ENCODE results near the gene KRT71.
"Not testable (repeated sequence)": the region's sequence is repeated elsewhere in the genome, so short reads cannot be mapped to it uniquely, and the experiment has no call there.

Gene KRT71

DNA sequence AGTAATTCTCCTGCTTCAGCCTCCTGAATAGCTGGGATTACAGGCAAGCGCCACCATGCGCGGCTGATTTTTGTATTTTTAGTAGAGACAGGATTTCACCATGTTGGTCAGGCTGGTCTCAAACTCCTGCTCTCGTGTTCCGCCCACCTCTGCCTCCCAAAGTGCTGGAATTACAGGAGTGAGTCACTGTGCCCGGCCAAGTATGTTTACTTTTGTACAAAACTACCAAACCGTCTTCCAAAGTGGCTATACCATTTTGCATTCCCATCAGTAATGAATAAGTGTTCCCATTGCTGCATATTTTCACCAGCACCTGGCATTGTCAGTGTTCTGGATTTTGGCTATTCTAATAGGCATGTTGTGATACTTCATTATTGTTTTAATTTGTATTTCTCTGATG lies 51.5 kb downstream of the KRT71 start:
- TF ChIP-seq EZH2 (IDR thresholded peaks at IDR 0.05; ENCODE audit: borderline replicate concordance, low read length) = no peak
- TF ChIP-seq, protein P1, sequence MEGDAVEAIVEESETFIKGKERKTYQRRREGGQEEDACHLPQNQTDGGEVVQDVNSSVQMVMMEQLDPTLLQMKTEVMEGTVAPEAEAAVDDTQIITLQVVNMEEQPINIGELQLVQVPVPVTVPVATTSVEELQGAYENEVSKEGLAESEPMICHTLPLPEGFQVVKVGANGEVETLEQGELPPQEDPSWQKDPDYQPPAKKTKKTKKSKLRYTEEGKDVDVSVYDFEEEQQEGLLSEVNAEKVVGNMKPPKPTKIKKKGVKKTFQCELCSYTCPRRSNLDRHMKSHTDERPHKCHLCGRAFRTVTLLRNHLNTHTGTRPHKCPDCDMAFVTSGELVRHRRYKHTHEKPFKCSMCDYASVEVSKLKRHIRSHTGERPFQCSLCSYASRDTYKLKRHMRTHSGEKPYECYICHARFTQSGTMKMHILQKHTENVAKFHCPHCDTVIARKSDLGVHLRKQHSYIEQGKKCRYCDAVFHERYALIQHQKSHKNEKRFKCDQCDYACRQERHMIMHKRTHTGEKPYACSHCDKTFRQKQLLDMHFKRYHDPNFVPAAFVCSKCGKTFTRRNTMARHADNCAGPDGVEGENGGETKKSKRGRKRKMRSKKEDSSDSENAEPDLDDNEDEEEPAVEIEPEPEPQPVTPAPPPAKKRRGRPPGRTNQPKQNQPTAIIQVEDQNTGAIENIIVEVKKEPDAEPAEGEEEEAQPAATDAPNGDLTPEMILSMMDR (IDR thresholded peaks at IDR 0.05; ENCODE audit: low read length) = no peak

DNA sequence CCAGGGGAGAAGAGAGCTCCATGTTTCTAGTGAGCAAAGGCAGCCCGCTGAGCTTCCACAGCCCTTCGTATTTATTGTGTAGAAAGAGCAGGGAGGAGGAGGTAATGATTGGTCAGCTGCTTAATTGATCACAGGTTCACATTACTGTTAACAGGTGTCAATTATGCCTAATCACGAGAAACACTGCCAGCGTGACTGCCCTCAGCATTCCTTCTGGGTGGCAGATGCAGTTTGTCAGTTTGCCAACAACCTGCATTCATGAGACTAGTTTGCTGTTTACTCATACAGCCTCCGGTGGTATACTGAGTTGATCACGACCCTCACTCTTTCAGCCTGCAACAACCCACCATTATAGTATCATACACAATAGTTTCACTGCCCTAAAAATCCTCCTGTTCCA lies 52.4 kb downstream of the KRT71 start:
- not testable (repeated sequence) for H3K4me1 ChIP-seq (ENCODE audit: insufficient read depth, low read length, severe bottlenecking); H3K9ac ChIP-seq (ENCODE audit: low read length); H3F3A ChIP-seq (ENCODE audit: insufficient read depth, low read length); H3K79me2 ChIP-seq (ENCODE audit: insufficient read depth, low read length); H2AFZ ChIP-seq (ENCODE audit: low read length); H3K27ac ChIP-seq (ENCODE audit: low read depth, low read length, poor library complexity, severe bottlenecking); H3K9me3 ChIP-seq (ENCODE audit: low read length); H3K4me2 ChIP-seq (ENCODE audit: low read length); H3K4me3 ChIP-seq (ENCODE audit: low read depth, low read length, poor library complexity, severe bottlenecking); H3K36me3 ChIP-seq (ENCODE audit: insufficient read depth, low read length); H3K9me2 ChIP-seq (ENCODE audit: low read depth, low read length); H3K27me3 ChIP-seq (ENCODE audit: insufficient read depth, low read length); H4K20me1 ChIP-seq (ENCODE audit: insufficient read depth, low read length)

More for the DNA sequence above, 51.5 kb downstream of the KRT71 start:
- Histone ChIP-seq H3K27ac (ENCODE audit: low read depth, low read length, poor library complexity, severe bottlenecking) (no peak overlapping the region), H4K20me1 (ENCODE audit: insufficient read depth, low read length) (no peaks in the 10 kb centered on the region), H3F3A (ENCODE audit: insufficient read depth, low read length) (no peaks in the 10 kb centered on the region), H3K4me2 (ENCODE audit: low read length) (no peak overlapping the region), H3K36me3 (ENCODE audit: insufficient read depth, low read length) (no peaks in the 10 kb centered on the region), H3K4me1 (ENCODE audit: insufficient read depth, low read length, severe bottlenecking) (no peaks in the 10 kb centered on the region), H2AFZ (ENCODE audit: low read length) (no peak overlapping the region), H3K9me3 (ENCODE audit: low read length) (no peaks in the 10 kb centered on the region), H3K79me2 (ENCODE audit: insufficient read depth, low read length) (no peaks in the 10 kb centered on the region), H3K9ac (ENCODE audit: low read length) (no peak overlapping the region), H3K9me2 (ENCODE audit: low read depth, low read length) (no peaks in the 10 kb centered on the region), H3K27me3 (ENCODE audit: insufficient read depth, low read length) (no peaks in the 10 kb centered on the region), H3K4me3 (ENCODE audit: low read depth, low read length, poor library complexity, severe bottlenecking) (no peak overlapping the region)

DNA sequence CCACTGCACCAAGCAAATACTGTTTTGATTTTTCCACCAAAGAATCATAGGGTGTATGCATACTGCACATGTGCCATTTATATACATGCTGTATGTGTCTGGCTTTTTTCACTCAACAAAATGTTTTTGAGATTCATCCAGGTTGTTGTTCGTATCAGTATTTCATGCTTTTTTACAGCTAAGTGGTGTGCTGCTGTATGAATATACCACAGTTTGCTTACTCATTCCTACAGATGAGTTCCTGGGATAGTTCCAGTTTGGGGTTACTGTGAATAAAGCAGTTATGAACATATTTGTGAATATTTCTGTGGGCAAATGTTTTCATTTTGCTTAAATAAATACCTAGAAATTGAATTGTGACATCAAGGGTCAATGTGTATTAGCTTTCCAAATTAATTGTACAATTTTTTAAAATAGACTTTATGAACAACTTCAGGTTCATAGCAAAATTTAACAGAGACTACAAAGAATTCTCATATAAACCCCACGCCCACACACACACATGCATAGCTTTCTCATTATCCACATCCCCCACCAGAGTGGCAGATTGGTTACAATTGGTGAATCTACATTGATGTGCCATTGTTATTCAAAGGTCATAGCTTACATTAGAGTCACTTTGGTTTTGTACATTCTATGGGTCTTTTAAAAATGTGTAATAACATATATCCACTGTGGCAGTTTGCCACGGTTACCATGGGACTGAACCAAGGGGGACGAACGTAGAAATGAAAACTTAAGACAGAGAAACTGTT lies 53.0 kb downstream of the KRT71 start:
- H3K79me2 ChIP-seq (ENCODE audit: insufficient read depth, low read length) = no peaks in the 10 kb centered on the region
- H3K27me3 ChIP-seq (ENCODE audit: insufficient read depth, low read length) = no peaks in the 10 kb centered on the region
- no peaks in the 10 kb centered on the region for H3K4me1 ChIP-seq (ENCODE audit: insufficient read depth, low read length, severe bottlenecking)
- no peaks in the 10 kb centered on the region for H3F3A ChIP-seq (ENCODE audit: insufficient read depth, low read length)
- TF ChIP-seq, protein P1 (IDR thresholded peaks at IDR 0.05; ENCODE audit: low read length) = no peak
- no peak for TF ChIP-seq EZH2 (IDR thresholded peaks at IDR 0.05; ENCODE audit: borderline replicate concordance, low read length)
- H4K20me1 ChIP-seq (ENCODE audit: insufficient read depth, low read length) = no peaks in the 10 kb centered on the region
- no peak overlapping the region for H3K9ac ChIP-seq (ENCODE audit: low read length)
- H3K27ac ChIP-seq (ENCODE audit: low read depth, low read length, poor library complexity, severe bottlenecking) = no peak overlapping the region
- H3K9me2 ChIP-seq (ENCODE audit: low read depth, low read length) = no peaks in the 10 kb centered on the region
- no peaks in the 10 kb centered on the region for H3K9me3 ChIP-seq (ENCODE audit: low read length)
- H3K4me2 ChIP-seq (ENCODE audit: low read length) = no peak overlapping the region
- no peak overlapping the region for H3K4me3 ChIP-seq (ENCODE audit: low read depth, low read length, poor library complexity, severe bottlenecking)
- H3K36me3 ChIP-seq (ENCODE audit: insufficient read depth, low read length) = no peaks in the 10 kb centered on the region
- no peak overlapping the region for H2AFZ ChIP-seq (ENCODE audit: low read length)

DNA sequence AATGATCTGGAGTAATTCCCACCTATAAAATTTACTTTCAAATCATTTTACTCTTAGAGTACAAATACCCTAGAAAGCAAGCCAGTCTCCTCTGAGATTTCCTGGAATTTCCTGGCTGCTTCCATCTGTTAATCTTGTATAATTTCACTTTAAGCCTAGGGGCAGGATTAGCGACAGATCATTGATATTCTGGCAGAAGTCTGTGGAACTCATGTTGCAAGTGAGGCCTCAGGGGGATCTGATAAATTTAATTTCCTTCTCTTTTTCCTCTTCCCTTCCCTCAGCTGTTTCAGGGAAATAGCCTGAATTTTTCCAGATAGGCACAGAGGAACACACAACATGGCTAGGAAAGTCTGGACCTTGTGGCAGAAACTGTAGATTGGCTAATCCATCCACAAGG lies 54.0 kb downstream of the KRT71 start:
- no peaks in the 10 kb centered on the region for H3K27me3 ChIP-seq (ENCODE audit: insufficient read depth, low read length)
- no peaks in the 10 kb centered on the region for H3K79me2 ChIP-seq (ENCODE audit: insufficient read depth, low read length)
- H3K9me3 ChIP-seq (ENCODE audit: low read length) = no peaks in the 10 kb centered on the region
- no peak overlapping the region for H3K4me2 ChIP-seq (ENCODE audit: low read length)
- no peak overlapping the region for H3K9ac ChIP-seq (ENCODE audit: low read length)
- no peaks in the 10 kb centered on the region for H3K9me2 ChIP-seq (ENCODE audit: low read depth, low read length)
- H3K4me3 ChIP-seq (ENCODE audit: low read depth, low read length, poor library complexity, severe bottlenecking) = no peak overlapping the region
- H3K27ac ChIP-seq (ENCODE audit: low read depth, low read length, poor library complexity, severe bottlenecking) = no peak overlapping the region
- no peaks in the 10 kb centered on the region for H4K20me1 ChIP-seq (ENCODE audit: insufficient read depth, low read length)
- H3K36me3 ChIP-seq (ENCODE audit: insufficient read depth, low read length) = no peaks in the 10 kb centered on the region
- H3F3A ChIP-seq (ENCODE audit: insufficient read depth, low read length) = no peaks in the 10 kb centered on the region
- TF ChIP-seq, protein P1 (IDR thresholded peaks at IDR 0.05; ENCODE audit: low read length) = no peak
- no peak for TF ChIP-seq EZH2 (IDR thresholded peaks at IDR 0.05; ENCODE audit: borderline replicate concordance, low read length)
- no peaks in the 10 kb centered on the region for H3K4me1 ChIP-seq (ENCODE audit: insufficient read depth, low read length, severe bottlenecking)
- no peak overlapping the region for H2AFZ ChIP-seq (ENCODE audit: low read length)

Data from OCI-LY1 (cell line).